Measurements from ENCODE around the gene ATP6V1G1.
"Not testable (repeated sequence)": the region's sequence is repeated elsewhere in the genome, so short reads cannot be mapped to it uniquely, and the experiment has no call there.

The ATP6V1G1 gene

DNA sequence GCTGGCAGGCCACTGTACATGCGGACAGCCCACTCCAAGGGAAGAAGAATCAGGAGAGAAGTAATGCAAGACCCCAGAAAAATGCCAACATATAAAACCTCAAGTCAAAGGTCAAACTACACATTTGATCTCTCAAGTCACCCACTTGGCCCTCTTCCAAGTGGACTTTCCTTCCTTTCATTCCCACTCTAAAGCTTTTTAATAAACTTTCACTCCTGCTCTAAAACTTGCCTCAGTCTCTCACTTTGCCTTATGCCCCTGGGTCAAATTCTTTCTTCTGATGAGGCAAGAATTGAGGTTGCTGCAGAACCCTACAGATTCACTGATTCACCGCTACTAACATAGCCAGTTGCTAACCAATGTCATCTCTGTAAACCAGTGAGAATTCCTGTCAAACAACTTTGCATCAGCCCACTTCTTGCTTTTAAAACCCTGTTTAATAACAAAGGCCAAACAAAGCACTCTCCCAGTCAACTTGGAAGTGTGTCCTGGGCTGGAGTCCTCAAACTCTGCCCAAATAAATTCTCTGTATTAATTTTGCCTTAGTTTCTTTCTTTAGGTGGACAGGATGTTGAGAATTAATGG is 6.9 kb upstream of the ATP6V1G1 start:
- DNase-seq: no peak

DNA sequence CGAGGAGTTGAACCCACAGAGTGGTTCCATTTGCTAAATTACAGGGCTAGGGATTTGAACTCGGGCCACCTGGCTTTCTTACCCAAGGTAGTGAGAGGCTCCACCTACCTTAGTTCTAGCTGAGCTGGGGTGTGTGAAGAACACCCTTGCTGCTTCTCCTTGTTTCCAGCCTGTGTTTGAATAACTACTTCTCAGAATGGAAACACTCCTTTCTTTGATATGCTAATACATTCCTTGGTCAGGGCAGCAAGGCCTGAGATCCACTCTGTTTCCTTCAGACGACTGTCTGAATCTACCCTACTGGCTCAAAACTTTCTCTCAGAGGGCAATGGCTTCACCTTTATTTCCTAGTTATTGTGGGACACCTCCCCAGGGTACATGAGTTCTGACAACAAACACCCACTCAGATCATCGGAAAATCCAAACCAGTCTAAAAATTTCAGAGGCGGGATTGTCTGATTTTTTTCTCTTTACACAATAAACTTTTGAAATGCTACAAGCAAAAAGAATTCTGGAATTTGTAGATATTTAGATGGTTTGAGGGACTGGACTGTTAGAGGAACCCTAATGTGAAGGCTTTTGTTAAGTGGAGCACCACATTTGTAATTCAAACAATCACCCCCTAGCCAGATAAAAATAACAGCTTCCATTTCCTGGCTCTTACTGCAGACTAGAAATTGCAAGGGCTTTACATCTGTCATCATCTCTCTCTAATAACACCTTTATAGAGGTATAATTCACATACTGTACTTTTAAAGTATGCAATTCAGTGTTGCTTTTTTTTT is 4.0 kb upstream of the ATP6V1G1 start:
- no peak for DNase-seq

DNA sequence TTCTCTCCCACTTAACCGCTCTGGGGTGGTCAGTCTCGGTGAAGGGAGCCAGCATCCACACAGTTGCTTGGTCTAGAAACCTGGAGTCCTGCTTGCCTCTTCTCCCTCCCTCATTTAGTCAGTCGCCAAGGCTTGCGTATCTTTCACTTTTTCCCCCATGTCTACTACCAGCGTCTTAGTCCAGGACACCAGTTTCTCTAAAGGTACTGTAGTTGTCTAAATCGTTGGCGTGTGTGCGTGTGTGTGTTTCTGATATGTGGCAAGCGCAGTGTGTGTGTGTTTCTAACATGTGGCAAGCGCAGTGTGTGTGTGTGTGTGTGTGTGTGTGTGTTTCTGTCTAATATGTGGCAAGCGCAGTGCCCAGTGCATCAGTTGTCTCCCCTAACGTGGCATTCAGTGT is 641 bp downstream of the ATP6V1G1 start:
- peak; percentile 28 for DNase-seq

DNA sequence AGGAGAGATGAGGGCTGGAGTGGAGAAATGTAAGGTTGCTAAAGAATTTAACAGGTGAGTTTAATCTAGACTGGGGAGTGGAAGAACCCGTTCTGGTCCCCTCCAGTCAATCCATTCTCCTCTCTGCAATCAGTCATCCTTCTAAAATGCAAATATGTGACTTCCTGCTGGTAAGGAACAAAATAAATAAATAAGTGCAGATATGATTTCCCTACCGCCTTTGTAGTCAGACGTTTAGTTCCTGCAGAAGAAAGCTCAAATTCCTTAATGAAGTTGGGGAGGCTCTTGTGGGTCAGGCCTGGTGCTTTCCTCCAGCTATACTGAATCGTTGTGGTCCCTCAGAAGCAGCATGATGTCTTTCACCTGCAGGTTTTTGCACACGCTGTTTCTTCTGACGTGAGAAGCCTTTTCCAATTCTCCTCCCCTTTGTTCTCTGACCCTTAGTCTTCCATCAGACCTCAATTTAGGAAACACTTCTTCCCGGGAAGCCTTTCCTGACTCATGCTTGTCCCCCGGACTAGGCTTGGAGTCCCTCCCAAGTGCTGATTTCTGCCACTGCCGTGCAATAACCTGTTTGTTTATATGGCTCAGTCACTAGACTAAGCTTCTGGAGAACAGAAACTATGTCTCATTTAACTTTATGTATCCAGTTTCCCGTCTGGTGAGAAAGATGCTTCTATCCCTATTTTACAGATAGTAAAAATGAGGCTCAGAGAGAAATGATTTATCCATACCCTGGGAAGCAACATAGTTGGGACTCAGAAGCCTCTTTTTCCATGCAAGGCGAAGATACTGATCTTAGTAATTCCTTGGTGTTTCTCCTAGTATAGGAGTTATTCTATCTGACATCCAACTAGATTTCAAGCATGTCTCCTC is 1.3 kb downstream of the ATP6V1G1 start:
- no peak for DNase-seq

DNA sequence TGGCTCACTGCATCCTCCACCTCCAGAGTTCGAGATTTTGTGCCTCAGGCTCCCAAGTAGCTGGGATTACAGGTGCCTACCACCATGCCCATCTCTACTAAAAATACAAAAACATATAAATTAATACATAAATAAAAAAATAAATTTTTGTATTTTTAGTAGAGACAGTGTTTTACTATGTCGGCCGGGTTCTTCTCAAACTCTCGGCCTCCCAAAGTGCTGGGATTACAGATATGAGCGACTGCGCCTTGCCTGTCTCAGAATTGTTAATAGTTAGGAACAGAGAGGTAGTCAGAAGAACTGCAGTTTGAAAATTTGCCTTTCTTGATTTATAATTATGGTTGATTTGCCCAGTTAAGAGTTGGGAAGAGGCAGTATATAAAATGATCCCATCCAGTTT is 2.8 kb downstream of the ATP6V1G1 start:
- DNase-seq: no peak

DNA sequence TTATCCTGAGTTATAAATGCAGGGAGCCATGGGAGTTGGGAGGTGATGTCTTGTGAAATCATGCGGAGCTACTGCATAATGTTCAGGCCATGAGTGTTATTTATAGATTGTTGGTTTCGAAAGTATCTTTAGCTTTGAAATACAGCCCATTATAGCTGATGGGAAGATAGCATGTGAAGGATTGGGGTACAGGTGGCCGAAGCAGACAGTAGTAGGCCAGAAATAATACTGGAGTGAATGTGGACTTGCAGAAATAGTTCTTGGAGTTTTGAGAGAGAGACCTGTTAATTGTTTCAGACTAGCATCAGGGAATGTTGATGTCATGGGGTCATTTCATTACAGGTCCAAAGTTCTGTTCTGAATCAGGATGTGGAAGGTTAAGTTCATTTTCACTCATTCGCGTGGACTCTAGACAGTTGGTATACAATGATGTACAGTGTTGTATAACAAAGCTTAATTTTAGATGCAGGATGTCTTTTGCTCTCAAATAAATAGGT is 3.8 kb downstream of the ATP6V1G1 start:
- DNase-seq: no peak

GRCh38 chr9:114591849-114592248 is 4.3 kb downstream of the ATP6V1G1 start:
- no peak for DNase-seq

GRCh38 chr9:114592356-114592755 is 4.8 kb downstream of the ATP6V1G1 start:
- DNase-seq: peak; percentile 67

DNA sequence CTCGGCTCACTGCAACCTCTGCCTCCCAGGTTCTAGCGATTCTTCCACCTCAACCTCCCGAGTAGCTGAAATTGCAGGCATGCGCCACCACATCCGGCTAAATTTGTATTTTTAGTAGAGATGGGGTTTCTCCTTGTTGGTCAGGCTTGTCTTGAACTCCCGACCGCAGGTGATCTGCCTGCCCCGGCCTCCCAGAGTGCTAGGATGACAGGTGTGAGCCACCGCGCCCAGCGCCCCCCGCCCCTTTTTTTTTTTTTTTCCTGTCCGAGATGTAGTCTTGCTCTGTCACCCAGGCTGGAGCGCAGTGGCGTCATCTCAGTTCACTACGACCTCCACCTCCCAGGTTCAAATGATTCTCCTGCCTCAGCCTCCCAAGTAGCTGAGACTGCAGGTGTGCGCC is 6.6 kb downstream of the ATP6V1G1 start:
- no peak for DNase-seq

GRCh38 chr9:114600502-114601248 is 13.1 kb downstream of the ATP6V1G1 start:
- not testable (repeated sequence) for DNase-seq

DNA sequence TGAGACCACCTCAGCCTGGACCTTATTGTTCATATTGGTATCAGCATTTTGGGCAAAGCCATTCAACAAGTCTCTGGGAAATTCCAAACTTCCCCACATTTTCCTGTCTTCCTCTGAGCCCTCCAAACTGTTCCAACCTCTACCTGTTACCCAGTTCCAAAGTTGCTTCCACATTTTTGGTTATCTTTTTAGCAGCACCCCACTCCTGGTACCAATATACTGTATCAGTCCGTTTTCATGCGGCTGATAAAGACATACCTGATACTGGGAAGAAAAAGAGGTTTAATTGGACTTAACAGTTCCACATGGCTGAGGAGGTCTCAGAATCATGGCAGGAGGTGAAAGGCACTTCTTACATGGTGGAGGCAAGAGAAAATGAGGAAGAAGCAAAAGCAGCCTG is 14.2 kb downstream of the ATP6V1G1 start:
- not testable (repeated sequence) for DNase-seq

- no peak for DNase-seq
Observed at GRCh38 chr9:114602620-114603019, 15.1 kb downstream of the ATP6V1G1 start.

GRCh38 chr9:114603248-114603647 is 15.7 kb downstream of the ATP6V1G1 start:
- DNase-seq: no peak

DNA sequence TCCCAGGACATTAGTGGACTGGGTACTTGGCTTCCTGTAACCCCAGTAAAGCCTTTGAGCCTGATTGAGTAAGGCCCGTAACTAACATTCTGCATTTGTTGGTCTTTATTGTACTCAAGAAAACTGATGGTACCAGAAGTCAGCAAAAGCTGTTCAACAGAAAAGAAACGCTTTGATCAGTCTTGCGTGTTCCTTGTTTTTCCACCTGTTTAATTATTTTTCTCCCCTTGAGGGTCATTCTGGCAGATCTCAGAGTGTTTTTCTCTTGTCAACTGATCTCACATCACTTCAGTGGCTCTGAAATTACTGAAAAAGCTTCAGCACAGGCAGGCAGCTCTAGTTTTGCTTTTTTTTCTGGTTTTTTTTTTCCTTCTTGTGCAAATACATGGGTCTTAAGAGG is 17.4 kb downstream of the ATP6V1G1 start:
- DNase-seq: no peak

DNA sequence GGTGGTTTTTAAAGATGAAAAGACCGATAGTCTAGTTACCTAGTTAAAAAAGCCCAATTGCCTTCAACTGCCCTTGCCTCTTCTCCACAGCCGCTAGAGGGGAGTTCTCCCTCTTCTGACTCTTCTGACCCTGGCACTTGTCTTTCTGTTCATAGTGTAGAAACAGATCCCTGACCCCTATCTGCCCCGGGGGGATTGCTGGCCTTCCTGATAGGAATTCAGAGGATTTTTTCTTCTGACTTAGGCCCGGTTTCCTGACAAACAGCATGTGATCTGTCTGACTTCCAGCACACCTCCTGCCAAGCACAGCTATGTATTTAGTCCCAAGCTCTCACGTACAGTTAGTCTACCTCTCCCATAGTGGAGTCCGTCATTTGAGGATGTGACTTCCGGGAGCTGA is 18.5 kb downstream of the ATP6V1G1 start:
- DNase-seq: no peak

- DNase-seq: no peak
Observed at GRCh38 chr9:114606597-114607207, 19.1 kb downstream of the ATP6V1G1 start.

GRCh38 chr9:114607671-114608524 is 20.3 kb downstream of the ATP6V1G1 start:
- no peak for DNase-seq

DNA sequence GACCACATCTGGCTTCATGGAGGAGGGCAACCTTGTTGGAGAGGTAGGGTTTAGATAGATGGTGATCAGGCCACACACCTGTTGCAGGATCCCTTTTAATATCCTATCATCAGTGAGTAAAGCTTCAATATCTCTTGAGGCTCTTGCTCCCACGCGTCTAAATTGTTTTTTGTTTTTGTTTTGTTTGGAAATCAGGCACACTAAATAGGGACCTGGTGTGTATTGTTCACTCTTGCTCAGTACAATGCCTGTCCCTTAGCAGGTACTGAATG is 20.9 kb downstream of the ATP6V1G1 start:
- no peak for DNase-seq

DNA sequence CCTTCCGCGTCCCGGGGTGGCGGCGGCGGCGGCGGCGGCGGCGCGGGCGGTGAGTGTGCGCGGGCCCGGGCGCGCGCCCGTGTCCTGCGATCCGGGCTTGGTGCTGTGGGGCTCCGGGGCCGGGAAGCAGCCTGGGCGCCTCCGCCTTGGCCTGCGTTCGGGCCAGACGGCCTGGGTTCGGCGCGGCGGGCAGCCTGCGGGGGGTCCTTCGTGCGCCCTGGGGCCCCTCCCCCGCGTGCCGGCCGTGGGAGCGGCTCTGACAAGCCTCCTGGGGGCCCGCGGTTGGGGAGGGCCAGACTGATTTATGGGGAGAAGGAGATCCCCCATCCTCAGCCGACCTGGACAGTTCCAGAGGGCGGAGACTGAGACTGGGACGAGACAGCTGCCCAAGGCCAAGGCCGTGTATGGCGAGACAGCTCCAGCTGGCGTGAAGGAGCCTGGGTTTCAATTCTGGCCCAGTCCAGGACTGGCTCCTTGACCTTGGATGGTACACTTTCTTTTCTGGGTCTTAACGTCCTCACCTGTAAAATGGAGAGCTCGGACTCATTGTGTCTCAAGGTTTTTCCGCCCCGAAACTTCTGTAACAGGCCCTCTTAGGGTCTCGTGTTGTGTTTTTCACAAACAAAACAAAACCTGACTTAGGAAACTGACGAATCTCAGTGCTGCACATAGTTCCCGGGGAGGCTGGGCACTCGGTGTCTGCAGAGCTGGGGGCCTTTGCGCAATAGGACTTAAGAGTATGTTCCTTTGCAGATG is 24.1 kb downstream of the ATP6V1G1 start:
- DNase-seq: peak; percentile 33

- no peak for DNase-seq
Observed at GRCh38 chr9:114612272-114612923, 24.8 kb downstream of the ATP6V1G1 start.

All from CD4-positive, alpha-beta T cell treated with Interleukin-15 for 1 hour (primary cell).